AML-193 (cell line): ENCODE data around the gene PALB2.

Experiments used
- DNase-seq, 2 experiments: peaks; one replicate each; lab custom pipeline; 2025; lab: John Stamatoyannopoulos, UW

The PALB2 gene

GRCh38 chr16:23581764-23582163, 59.3 kb downstream of the PALB2 start:
- DNase-seq, result no peak

- DNase-seq, result no peak
These were observed 60.7 kb downstream of the PALB2 start for GRCh38 chr16:23580391-23580790.

- no peak for DNase-seq
These were observed 61.7 kb downstream of the PALB2 start for GRCh38 chr16:23579371-23579770.

GRCh38 chr16:23578101-23578830, 62.8 kb downstream of the PALB2 start:
- DNase-seq, result peak; percentile 39 to 47

GRCh38 chr16:23577493-23577892, 63.6 kb downstream of the PALB2 start:
- no peak for DNase-seq

- DNase-seq, result no peak
These were observed 65.3 kb downstream of the PALB2 start for GRCh38 chr16:23575834-23576233.

- DNase-seq, result no peak
These were observed 67.3 kb downstream of the PALB2 start for GRCh38 chr16:23573817-23574216.

GRCh38 chr16:23572394-23572793, 68.7 kb downstream of the PALB2 start:
- DNase-seq, result no peak

GRCh38 chr16:23571895-23572294, 69.2 kb downstream of the PALB2 start:
- DNase-seq, result no peak

GRCh38 chr16:23570992-23571632, 70.0 kb downstream of the PALB2 start:
- DNase-seq, result no peak

GRCh38 chr16:23567602-23568001, 73.5 kb downstream of the PALB2 start:
- no peak for DNase-seq

GRCh38 chr16:23566724-23567123, 74.4 kb downstream of the PALB2 start:
- no peak for DNase-seq

- no peak for DNase-seq
These were observed 76.3 kb downstream of the PALB2 start for GRCh38 chr16:23564575-23565363.

GRCh38 chr16:23563186-23563585, 77.9 kb downstream of the PALB2 start:
- no peak for DNase-seq

GRCh38 chr16:23562505-23562904, 78.6 kb downstream of the PALB2 start:
- DNase-seq, result no peak

GRCh38 chr16:23561586-23561985, 79.5 kb downstream of the PALB2 start:
- no peak for DNase-seq

- DNase-seq, result no peak
These were observed 83.1 kb downstream of the PALB2 start for GRCh38 chr16:23557779-23558702.

GRCh38 chr16:23556881-23557778, 84.0 kb downstream of the PALB2 start, which contains the start of the genes EARS2 and UBFD1:
Gene EARS2, minus strand, starts transcription at chr16:23557350. Its CDS starts 7 bp downstream, at chr16:23557343.
Gene UBFD1, plus strand, starts transcription at chr16:23557727. Its CDS starts 16 bp downstream, at chr16:23557743.
- DNase-seq, result peak; percentile 93 to 95

GRCh38 chr16:23554536-23554935, 86.6 kb downstream of the PALB2 start:
- DNase-seq, result no peak
